Measurements from ENCODE around the gene DVL2.
A peak's percentile ranks its signal among the peaks of the same experiment; 100 is the strongest.

Gene DVL2

DNA sequence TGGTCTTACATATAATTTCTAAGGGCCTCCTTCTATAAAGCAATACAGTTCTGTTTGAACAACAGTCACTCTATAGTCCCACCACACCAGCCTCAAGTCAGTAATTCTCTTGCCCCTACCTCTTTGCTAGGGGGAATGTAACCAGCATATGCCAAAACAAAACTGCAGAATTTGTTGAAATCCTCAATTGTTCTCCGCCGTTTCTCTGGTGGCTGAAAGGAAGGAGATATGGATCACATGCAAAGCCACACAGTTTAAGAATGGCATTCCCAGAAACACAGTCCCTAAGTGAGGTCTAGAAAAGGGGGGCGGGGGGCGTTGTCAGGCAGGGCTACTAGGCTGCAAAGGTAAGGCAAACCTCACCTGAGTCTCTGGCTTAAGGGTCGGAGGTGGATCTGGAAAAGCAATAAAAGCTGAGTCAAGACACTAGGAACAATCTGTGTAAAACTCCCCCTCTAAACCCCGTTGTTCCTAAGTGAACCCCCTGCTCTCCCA, 3.0 kb upstream of the DVL2 start:
- no peak for DNase-seq

DNA sequence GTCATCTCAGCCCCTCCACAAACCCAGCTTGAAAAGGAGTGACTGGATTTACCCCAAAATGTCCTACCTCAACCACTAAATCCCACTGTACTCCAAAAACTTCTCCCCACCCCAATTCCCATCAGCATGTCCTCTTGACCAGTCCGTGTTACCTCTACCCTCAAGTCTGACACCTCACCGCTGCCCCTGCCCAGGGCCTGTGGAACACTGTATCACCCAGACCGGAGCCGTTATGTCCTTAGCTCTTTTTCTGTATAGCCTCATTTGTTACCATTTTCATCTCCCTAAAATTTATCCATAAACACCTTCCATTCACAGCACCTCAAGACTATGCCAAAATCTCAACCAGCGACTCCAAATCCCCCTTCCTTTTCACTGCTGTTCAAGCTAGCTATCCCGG, 2.5 kb upstream of the DVL2 start:
- DNase-seq, result no peak

- DNase-seq, result no peak
Measured at GRCh38 chr17:7235693-7236665, 1.7 kb upstream of the DVL2 start.

- no peak for DNase-seq
Measured at GRCh38 chr17:7233701-7234082, 625 bp downstream of the DVL2 start.

DNA sequence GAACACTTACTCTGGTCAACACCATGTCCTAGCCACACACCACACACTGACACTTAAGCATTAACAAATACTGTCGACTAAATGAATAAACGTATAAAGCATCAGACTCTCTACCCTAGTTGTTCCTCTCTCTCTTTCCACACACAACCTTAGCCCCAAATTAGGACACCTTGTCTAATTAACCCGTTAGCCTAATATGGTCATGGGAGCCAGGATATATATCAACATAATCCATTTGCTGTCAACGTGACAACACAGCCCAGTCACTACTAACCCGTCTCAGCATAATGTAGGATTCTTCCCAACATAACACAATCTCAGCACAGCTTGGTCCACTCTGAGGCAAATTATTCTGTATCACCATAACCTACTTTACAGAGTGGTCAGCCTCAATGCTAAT, 2.2 kb downstream of the DVL2 start:
- DNase-seq, result no peak

DNA sequence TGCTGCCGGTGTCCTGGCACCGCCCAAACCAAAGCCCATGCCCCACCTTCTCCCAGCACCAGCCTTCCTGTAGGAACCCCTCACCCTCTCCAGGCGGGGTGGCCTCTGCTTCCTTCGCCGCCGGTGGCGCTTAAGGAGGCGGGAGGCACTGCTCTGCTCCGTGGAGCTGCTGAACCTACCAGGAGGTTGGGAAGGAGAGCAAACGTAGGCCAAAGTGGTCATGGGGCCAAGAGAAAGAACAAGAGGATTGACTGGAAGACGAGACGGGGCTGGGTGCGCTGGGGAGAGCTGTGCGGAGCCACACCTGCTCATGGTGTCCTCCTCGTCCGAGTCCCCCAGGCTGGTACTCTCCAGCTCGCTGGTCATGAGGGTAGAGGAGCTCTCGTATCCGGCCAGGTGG, 4.8 kb downstream of the DVL2 start:
- DNase-seq, result no peak

- DNase-seq, result no peak
Measured at GRCh38 chr17:7228920-7229319, 5.4 kb downstream of the DVL2 start.

GRCh38 chr17:7226721-7227710, 7.3 kb downstream of the DVL2 start:
- DNase-seq, result no peak

DNA sequence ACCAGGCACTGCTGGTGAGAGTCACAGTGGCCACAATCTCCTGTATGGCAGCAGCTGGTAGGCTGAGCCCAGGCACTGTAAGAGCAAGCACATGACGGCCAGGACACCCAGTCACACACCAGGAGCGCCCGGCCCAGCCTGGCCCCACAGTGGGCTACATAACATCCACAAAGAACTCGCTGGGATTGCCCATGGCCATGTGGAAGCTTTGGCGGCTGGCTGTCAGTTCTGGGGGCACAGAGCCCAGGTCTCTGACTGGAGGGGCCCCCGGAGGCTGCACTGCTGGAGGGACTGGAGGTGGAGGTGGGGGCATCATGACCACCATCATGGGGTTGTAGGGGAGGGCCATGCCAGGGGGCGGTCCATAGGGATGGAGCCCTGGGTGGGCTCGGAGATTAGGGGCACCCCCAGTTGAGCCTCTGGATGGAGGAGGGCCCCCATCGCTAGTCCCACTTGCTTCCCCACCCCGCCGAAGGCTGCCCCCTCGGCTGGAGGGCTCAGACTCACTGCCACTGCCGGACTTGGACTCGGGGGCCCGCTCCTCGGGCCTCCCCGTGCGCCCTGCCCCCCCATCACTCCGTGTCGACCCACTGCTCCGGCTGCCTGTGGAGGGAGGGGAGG, 8.5 kb downstream of the DVL2 start:
- no peak for DNase-seq

GRCh38 chr17:7224661-7225111, 9.6 kb downstream of the DVL2 start:
- no peak for DNase-seq

DNA sequence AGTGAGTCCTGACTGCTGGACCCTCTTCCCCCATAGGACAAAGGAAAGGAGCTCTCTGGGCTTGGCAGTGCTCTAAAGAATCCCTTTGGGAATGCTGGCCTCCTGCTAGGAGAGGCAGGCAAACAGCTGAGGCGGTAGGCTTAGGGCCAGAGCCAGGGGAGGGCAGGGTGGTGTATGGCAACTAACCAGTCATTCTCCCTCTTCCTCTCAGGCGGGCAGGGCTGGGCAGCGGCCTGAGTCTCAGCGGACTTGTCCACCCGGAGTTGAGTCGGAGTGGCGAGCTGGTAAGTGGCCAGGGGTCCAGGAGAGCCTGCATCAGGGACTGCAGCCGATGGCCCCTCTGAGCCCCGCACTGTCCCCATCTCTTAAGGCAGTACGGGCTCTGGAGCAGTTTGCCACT, 10.2 kb downstream of the DVL2 start:
- no peak for DNase-seq

DNA sequence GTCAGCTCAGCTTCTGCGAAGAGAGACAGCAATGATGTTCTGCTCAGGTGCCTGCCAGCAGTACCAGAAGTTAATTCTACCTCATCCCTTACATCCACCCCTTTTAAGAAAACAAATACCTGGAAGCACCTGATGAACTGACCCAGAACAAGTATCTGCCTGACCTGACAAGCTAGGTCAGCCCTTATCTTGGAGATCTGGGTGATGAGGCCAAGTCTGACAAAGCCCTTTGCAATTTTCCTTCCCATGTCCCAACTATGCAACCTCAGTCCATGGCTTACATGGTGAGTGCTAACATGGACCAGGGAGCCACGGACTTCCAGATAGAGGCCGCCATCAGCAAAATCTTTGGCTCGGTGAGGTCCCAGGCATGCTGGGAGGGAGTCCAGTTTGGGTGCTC, 10.9 kb downstream of the DVL2 start:
- DNase-seq, result no peak

DNA sequence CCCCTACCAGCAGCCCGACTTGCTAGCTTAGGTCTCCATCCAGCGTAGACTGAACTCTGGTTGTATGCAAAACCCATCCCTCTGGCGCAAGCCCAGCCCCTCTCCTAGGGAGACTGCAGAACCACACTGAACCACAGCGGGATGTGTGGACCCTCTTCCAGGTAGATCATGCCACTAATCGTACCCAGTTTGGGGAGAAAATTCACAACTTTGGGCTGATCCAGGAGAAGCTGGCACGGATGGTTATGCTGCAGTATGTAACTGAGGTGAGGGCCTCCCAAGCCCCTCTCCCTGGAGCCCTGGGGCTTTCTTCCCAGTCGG, 11.4 kb downstream of the DVL2 start:
- no peak for DNase-seq

DNA sequence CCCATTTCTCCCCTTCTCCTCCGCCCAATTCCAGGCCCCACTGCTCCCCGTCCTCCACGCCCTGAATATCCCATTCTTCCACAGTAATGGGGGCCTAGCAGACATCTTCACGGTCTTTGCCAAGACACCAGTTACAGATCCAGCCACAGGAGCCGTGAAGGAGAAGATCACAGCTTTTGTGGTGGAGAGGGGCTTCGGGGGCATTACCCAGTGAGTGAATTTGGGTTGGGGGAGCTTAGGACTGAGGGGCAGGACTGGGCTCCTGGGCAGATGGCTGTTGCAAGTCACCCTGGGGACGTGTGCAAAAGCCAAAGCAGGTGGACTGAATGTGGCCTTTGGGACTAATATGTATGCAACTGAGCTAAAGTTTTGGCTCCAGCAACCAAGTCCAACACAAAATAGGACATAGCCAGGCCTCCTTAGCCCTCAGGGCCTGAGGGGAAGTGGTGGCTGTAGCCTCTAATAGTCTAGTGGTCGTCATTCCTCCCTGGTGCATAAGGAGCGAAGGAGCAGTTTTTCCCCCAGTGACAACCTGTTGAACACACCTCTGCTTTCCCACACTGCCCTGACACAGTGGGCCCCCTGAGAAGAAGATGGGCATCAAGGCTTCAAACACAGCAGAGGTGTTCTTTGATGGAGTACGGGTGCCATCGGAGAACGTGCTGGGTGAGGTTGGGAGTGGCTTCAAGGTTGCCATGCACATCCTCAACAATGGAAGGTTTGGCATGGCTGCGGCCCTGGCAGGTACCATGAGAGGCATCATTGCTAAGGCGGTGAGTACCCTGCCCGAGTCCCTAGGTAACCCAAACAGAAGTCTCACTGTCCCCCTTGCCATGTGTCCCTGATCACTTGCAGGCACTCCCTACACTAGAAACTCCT, 12.0 kb downstream of the DVL2 start:
- no peak for DNase-seq

DNA sequence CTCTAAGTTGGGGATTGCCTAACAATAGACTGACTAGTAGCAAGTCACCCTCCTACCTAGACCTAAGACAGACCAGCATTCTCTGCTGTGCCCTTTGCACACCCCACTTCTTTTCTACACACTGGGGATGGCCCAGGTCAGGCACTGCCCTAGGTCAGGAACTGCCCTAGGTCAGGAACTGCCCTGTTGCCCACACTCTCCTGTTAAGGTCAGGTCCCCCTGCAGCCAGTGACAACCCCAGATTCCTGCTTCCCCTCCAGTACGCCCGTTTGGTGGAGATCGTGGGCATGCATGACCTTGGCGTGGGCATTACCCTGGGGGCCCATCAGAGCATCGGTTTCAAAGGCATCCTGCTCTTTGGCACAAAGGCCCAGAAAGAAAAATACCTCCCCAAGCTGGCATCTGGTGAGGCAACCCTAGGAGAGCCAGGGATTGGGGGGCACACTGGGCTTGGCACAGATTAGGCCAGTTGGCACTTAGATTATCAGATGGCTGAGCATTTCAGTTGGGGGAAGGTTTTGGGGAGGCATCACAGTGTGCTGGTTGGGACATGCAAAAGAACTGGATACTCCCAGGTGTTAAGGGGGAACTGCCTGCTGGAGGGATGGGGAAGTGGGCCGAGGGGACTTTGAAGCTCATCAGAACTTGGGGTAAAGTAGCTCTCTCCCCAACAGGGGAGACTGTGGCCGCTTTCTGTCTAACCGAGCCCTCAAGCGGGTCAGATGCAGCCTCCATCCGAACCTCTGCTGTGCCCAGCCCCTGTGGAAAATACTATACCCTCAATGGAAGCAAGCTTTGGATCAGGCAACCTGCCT, 12.8 kb downstream of the DVL2 start:
- DNase-seq, result no peak

DNA sequence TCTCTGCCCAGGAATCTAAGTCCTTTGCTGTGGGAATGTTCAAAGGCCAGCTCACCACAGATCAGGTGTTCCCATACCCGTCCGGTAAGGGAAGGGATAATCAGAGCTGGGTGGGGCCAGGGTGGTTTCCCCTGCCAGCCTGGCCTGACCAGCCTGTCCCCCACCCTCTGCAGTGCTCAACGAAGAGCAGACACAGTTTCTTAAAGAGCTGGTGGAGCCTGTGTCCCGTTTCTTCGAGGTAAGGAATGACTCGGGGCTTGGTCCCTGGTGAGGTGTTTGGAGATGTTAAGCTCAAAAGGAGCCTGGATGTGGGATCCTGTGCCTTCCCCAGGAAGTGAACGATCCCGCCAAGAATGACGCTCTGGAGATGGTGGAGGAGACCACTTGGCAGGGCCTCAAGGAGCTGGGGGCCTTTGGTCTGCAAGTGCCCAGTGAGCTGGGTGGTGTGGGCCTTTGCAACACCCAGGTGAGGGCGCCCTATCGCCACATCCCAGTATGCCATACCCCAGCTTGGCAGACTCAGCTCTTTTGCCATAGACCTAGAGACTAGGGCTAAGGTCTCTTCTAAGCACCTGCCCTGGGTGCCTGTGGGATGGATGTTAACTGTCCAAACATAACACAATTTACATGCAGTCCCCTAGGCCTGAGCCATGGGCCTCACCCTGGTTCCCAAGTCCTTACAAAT, 13.6 kb downstream of the DVL2 start:
- DNase-seq, result peak; percentile 52

DNA sequence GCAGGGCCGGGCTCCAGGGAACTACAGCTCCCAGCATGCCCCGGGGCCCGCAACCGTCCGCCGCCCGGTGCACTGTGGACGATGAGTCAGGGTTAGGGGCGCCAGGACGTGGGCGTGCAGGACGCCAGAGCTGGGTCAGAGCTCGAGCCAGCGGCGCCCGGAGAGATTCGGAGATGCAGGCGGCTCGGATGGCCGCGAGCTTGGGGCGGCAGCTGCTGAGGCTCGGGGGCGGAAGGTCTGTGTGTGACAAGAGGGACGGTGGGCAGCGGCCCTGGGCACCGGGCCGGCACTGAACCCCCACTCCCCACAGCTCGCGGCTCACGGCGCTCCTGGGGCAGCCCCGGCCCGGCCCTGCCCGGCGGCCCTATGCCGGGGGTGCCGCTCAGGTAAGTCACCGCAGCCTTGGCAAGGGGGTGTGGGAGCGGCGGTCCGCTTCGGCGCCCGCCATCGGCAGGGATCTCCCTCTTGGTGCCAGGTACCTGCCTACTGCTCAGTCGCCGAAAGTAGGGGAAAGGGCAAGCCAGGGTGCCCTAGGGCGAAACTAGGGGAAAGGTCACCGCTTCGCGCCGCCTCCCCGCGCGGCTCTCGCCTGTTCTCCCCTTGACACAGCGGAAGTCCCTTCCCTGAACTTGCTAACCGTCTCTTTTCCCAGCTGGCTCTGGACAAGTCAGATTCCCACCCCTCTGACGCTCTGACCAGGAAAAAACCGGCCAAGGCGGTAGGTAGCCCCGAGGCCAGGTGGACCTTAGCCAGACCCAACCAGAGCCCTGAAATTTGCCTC, 14.3 kb downstream of the DVL2 start, which contains the start of the genes ACADVL and DLG4:
Gene ACADVL, plus strand, starts transcription at position 127 of the 781 bp plus-strand sequence. Its CDS starts 47 bp downstream, at position 174.
Gene DLG4, minus strand, starts transcription at position 25 of the 781 bp plus-strand sequence.
- DNase-seq, result peak; percentile 72

DNA sequence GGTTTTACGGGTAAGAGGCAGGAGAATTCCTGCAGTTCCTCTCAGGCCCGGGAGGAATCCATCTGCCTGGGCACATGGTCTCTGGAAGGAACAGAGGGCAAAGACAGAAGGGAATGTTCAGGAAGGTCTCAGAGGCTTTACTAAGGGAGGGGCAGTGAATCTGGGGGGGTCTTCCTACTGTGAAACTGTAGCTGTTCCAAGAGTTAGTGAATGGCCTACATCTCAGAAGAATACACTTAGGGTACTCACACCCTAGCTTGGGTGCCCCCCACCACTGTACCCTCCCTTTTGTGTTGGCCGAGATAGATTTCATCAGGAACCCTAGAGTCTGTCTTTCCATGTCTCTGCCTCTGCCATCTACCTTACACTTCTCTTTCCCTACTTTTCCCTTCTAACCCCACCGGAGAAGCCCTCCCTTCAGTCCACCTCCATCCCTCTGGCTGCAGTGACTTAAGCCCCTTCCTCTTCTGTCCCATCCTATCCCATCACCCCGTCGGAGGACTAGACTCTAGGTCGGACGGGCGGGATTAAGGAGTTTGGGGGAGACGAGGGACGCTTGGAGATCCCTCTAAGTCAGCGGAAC, 15.0 kb downstream of the DVL2 start:
- DNase-seq, result no peak

GRCh38 chr17:7218758-7219157, 15.6 kb downstream of the DVL2 start:
- no peak for DNase-seq

Measured in NCI-H1105 (cell line).